Progenitor cell of endocrine pancreas (in vitro differentiated cells): ENCODE measurements around the gene NANS. TPM values are rescaled to one million over a fixed set of nuclear protein-coding genes. Genes with fewer than 3 reads are reported as not detected.

ENCODE experiments used
- DNase-seq: peaks from one replicate; pipeline ENCODE4 v3.0.0; 2021; ENCODE audit warnings: low spot score; ENCODE audit not compliant: unreplicated experiment
- H3K27ac Mint-ChIP-seq: 2 replicates; pipeline ENCODE4 v1.8.0; 2021; ENCODE audit warnings: mild to moderate bottlenecking, moderate library complexity, mixed read lengths
- H3K27me3 Mint-ChIP-seq: 2 replicates; pipeline ENCODE4 v1.8.0; 2021; ENCODE audit warnings: mixed read lengths
- H3K36me3 Mint-ChIP-seq: 2 replicates; pipeline ENCODE4 v1.8.0; 2022; ENCODE audit warnings: mixed read lengths; ENCODE audit not compliant: insufficient read depth
- H3K4me1 Mint-ChIP-seq: 2 replicates; pipeline ENCODE4 v1.8.0; 2021; ENCODE audit warnings: low read depth, mixed read lengths
- H3K4me3 Mint-ChIP-seq: 2 replicates; pipeline ENCODE4 v1.8.0; 2021; ENCODE audit warnings: low read depth, mild to moderate bottlenecking, moderate library complexity, mixed read lengths
- H3K9me3 Mint-ChIP-seq: 2 replicates; pipeline ENCODE4 v1.8.0; 2021; ENCODE audit warnings: low read depth, mixed read lengths
- total RNA-seq: library from RNA; stranded (reverse); gene quantifications from 2 replicates; pipeline ENCODE4 v1.2.1, GENCODE V29; 2021
- TF ChIP-seq, protein P1 (sequence below): fragments of 200-600 bp; sonication (generic); IDR thresholded peaks from one replicate; pipeline ENCODE4 v1.5.0; 2021; ENCODE audit warnings: antibody characterized with exemption, mild to moderate bottlenecking; ENCODE audit not compliant: unreplicated experiment

Gene NANS
- total RNA-seq, 1 donor from 2014 or later: 31.9 TPM

DNA sequence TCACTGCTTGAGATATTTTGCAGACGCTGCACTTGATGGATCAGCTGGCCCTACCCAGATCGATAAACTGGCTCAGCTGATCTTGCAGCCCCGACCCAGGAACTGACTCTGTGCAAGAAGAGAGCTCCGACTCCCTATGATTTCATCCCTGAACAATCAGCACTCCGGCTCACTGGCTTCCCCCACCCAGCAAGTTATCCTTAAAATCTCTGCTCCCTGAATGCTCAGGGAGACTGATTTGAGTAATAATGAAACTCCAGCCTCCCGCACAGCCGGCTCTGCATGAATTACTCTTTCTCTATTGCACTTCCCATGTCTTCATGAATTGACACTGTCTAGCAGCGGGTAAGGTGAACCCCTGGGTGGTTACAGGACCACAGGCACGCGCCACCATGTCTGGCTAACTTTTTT is 16.9 kb upstream of the NANS start:
- no peak overlapping the region for H3K27ac Mint-ChIP-seq
- TF ChIP-seq, protein P1, sequence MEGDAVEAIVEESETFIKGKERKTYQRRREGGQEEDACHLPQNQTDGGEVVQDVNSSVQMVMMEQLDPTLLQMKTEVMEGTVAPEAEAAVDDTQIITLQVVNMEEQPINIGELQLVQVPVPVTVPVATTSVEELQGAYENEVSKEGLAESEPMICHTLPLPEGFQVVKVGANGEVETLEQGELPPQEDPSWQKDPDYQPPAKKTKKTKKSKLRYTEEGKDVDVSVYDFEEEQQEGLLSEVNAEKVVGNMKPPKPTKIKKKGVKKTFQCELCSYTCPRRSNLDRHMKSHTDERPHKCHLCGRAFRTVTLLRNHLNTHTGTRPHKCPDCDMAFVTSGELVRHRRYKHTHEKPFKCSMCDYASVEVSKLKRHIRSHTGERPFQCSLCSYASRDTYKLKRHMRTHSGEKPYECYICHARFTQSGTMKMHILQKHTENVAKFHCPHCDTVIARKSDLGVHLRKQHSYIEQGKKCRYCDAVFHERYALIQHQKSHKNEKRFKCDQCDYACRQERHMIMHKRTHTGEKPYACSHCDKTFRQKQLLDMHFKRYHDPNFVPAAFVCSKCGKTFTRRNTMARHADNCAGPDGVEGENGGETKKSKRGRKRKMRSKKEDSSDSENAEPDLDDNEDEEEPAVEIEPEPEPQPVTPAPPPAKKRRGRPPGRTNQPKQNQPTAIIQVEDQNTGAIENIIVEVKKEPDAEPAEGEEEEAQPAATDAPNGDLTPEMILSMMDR: no peak
- no peak overlapping the region for H3K4me3 Mint-ChIP-seq
- no peak for DNase-seq
- H3K36me3 Mint-ChIP-seq: no peaks in the 10 kb centered on the region
- no peaks in the 10 kb centered on the region for H3K9me3 Mint-ChIP-seq
- peaks cover 13% of the 10 kb centered on the region for H3K27me3 Mint-ChIP-seq
- H3K4me1 Mint-ChIP-seq: no peaks in the 10 kb centered on the region

DNA sequence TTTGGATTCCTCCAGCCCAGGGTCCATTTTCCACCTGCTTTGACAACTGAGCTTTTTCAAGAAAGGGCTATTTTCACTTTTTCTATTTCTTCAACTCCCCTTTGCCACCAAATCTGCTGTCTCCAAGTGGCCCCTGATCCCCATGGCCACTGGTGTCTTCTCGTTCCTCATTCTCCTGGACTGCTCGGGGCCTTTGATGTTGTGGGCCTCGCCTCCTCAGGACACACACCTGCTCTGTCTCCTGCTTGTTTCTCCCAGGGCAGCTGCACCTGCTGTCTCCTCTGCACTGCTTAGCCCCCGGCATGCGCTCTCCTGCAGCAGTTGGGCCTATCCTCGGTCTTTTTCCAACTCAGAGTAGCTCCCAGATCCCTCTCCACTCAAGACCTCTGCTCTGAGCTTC is 16.3 kb upstream of the NANS start:
- H3K27ac Mint-ChIP-seq: no peak overlapping the region
- H3K4me3 Mint-ChIP-seq: no peak overlapping the region
- no peaks in the 10 kb centered on the region for H3K4me1 Mint-ChIP-seq
- H3K9me3 Mint-ChIP-seq: no peaks in the 10 kb centered on the region
- H3K27me3 Mint-ChIP-seq: peaks cover 8% of the 10 kb centered on the region
- TF ChIP-seq, protein P1: no peak
- DNase-seq: no peak
- H3K36me3 Mint-ChIP-seq: no peaks in the 10 kb centered on the region

DNA sequence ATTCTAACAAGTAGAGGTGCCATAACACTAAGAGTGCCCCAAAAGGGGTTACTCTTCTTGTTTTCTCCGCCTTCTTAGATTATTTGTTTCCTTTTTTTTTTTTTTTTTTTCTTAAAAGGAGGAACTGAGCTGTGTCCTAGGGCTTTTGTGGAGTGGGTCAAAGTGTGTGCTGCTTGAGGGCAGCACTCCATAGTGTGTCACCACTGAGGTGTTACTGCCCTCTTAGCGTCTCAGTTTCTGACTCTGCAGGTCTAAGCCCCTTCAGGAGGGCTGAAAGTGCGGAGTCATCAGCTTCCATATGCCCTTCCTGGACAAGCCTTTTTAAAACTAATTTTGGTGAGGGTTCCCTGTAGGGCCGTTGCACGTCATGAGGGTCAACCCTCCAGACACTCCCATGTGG is 12.6 kb upstream of the NANS start:
- no peaks in the 10 kb centered on the region for H3K36me3 Mint-ChIP-seq

DNA sequence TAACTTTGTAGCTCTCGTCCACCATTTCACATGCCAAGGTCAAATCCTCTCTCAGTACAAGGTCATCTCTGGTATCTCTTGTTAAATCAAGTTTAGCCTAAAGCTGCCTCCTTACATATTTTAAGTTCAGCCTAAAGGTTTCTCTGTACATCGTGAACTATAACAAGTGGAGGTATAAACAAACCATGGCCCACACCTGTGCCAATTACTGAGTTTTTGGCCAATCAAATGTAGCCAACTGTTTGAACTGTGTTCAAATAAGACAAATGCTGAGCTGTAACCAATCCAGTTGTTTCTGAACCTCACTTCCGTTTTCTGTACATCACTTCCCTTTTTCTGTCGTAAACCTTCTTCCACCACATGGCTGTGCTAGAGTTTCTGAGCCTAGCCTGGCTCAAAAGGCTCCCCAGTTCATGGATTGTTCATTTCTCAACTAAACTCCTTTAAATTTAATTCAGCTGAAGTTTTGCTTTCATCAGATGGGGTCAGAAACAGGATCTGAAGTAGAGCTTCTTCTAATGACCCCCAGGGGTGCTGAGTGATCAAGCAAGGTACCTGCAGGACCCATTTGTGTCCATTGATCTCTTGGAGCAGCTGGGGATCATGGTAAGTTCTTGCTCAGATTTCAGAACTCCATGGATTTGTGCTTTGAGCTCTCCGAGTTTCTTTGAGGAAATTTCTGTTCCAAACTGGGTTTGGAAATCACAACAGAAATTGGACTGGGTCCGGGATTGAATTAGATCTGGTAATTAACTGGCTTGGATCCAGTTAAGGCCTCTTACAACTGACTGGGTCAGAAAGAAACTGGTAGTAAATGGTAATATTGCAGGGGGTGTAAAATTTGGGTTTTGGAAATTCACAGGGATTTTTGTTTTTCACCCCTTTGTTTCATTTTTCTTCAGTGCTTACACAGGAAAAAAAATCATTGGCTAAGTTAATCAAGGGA is 11.0 kb upstream of the NANS start:
- no peaks in the 10 kb centered on the region for H3K27me3 Mint-ChIP-seq
- no peak for DNase-seq
- no peak overlapping the region for H3K27ac Mint-ChIP-seq
- H3K9me3 Mint-ChIP-seq: no peaks in the 10 kb centered on the region
- TF ChIP-seq, protein P1: no peak
- H3K4me1 Mint-ChIP-seq: no peaks in the 10 kb centered on the region
- H3K4me3 Mint-ChIP-seq: no peak overlapping the region
- H3K36me3 Mint-ChIP-seq: no peaks in the 10 kb centered on the region

More for the DNA sequence above, 12.6 kb upstream of the NANS start:
- H3K4me3 Mint-ChIP-seq: no peak overlapping the region
- TF ChIP-seq, protein P1: no peak
- no peak for DNase-seq
- no peaks in the 10 kb centered on the region for H3K9me3 Mint-ChIP-seq
- H3K27ac Mint-ChIP-seq: no peak overlapping the region
- no peaks in the 10 kb centered on the region for H3K4me1 Mint-ChIP-seq
- H3K27me3 Mint-ChIP-seq: peaks cover 8% of the 10 kb centered on the region

DNA sequence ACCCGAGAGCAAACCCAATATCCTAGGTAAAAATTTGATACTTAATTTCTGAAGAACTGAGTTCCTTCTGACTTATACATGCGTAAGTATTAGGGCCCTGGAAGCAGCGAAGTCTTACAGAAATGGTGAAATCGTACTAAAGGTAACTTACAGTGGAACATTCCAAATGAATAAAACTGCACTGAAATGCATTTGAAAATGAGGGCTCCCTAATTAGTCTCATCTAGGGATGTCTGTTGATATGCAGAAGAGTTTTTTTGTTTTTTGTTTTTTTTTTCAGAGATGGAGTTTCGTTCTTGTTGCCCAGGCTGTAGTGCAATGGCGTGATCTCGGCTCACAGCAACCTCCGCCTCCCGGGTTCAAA is 10.4 kb upstream of the NANS start:
- no peak for DNase-seq
- Mint-ChIP-seq H3K4me1 (no peaks in the 10 kb centered on the region), H3K9me3 (no peaks in the 10 kb centered on the region), H3K27ac (no peak overlapping the region), H3K4me3 (no peak overlapping the region), H3K27me3 (no peaks in the 10 kb centered on the region), H3K36me3 (no peaks in the 10 kb centered on the region)
- TF ChIP-seq, protein P1: no peak
